Stimulated activated CD8-positive, alpha-beta memory T cell treated with anti-CD3 and anti-CD28 coated beads, Interleukin-12 subunit alpha, Interleukin-12 subunit beta, amount 100 ng/mL, for 4 hours (primary cell): ENCODE results near the gene ARHGEF33.

Source experiments
- DNase-seq: peaks from one replicate; pipeline ENCODE4 v3.0.0-alpha.2; 2020; ENCODE audit warnings: low read depth

Gene ARHGEF33

DNA sequence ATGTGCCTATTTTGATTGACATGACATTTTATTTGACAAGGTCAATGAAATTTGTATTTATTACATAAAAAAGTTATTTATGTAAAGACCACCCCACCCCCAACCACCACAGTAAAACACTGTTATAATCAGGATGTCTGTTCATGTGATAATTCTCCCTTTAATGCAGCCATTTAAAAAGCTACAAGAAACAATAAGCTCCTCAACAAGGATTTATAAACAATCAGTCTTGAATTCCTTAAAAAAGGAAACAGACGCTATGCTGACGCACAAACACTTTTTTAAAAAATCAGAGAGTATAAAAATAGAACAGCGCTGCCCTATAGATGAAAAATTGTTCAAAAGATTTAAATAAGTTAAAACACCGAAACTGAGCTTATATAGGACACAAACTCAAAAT lies 129.0 kb downstream of the ARHGEF33 start:
- DNase-seq: no peak

DNA sequence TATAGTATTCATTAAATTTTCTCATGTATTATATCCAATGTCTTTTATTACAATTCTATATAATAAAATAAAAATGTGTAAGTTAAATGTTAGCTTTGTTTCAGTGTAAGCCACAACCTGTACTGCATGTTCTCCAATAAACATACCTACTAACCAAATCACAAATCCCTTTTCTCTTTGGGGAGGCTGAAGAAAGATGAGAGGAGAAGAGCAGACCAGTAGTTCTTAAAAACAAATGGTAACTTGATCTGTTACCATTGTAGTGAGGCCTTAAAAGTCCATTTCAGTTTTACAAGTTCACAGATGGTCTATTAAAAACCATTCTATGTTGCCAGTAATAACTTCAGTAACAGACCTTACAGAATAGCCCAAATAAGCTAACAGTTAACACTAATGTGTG lies 130.7 kb downstream of the ARHGEF33 start:
- DNase-seq: no peak

DNA sequence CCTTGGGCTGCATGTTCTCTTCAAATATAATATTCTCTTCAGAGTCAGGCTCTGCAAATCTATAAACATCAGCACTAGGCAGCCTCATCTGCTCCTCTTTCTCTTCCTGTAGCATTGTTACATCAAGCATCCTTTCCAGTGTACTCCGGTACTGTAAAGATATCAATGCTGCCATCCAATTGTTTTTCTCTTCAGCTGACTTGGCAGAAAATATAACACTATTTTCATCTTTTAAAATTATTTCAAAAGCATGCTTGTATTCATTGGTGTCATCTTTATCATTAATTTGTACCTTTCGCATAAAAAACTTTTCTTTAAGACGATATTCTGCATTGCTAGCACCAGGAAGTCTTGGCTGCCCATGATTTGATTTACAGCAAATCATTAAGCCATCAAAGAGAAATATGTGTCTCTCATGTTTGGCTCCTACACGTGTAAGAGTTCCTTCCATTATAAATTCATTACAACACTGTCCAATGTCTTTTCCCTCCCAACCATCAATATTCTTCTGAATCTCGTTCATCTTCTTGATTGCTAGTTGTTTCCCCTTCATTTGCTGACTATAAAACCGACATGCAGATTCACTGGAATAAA lies 133.1 kb downstream of the ARHGEF33 start:
- DNase-seq: no peak

DNA sequence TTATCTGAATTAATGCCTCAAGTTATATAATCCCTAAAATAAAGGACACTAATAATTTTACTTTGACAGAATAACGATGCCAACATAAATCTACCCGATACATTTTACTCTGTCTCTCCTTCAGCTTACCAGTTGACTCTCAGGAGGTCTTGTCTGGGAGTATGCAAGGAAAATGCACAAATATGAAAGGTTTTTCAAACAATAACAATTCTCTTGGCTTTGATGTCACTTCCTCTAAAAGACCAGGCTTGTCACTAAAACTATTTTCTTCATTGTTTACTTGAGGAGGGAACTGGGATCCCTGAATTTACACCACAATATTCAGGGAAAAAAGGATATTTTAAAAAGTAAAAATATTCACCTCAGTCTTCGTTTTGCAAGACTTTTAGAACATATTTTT lies 134.0 kb downstream of the ARHGEF33 start:
- DNase-seq: no peak

DNA sequence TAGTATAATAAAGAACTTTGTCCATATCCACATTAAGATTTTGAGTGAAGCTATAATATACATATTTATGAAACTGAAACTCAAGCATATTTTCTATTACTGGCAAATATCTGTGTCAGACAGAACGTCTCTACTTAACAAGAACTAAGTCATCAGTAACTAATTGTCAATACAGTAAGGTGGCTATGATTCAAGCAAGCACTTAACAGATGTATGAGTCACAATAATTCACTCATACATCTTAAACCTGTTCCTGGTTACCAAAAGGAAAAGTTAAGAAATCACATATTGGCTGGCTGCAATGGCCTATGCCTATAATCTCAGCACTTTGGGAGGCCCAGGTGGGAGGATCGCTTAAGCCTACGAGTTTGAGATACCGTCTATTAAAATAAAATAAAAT lies 135.2 kb downstream of the ARHGEF33 start:
- no peak for DNase-seq
